GM21515 (cell line): ENCODE data around the gene BCKDK.
A peak's percentile ranks its signal among the peaks of the same experiment; 100 is the strongest.
"Not testable (repeated sequence)": the region's sequence is repeated elsewhere in the genome, so short reads cannot be mapped to it uniquely, and the experiment has no call there.

Source experiments
- ATAC-seq: cut with Tn5 transposase; IDR thresholded peaks from one replicate; pipeline ENCODE4 v1.9.1; 2021; ENCODE audit not compliant: unreplicated experiment

The BCKDK gene

DNA sequence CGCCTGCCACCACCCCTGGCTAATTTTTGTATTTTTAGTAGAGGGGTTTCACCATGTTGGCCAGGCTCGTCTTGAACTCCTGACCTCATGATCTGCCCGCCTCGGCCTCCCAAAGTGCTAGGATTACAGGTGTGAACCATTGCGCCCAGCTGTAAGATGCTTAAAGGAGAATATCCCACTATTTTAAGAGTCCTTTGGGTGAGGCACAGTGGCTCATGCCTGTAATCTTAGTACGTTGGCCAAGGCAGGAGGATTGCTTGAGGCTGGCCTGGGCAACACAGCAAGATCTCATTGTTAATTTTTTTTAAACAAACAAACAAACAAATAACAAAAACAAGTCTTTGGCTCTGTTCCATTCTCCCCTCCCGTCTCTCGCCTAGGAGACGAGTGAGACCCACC is 32.9 kb downstream of the BCKDK start:
- not testable (repeated sequence) for ATAC-seq

DNA sequence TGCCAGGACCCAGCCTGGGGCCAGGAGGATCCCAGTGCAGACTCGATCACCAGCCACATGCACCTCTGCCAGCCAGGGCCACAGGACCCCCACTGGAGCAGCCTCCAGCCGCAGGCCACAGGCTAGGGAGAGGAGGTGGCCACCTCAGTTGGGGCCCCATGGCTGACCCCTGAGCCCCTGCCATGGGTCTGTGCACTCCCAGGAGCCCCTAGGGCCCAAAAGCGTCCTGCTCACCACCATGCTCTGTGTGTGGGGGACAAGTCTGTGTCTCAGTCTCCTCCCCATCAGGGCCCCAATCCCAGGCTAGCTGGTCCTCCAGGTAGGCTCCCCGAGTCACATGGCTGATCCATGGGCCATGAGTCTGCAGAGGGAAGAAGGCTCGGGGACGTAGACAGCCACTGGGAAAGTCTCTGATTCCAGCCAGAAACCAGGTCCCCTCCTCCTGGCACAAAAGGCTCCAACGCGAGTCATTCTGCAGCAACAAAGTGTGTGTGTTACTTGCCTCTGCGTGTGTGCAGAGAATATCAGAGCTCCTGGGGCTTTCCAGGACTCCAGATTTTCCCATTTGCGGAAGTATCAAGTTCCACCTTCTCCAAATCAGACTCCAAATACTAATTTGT is 33.4 kb downstream of the BCKDK start:
- no peak for ATAC-seq

DNA sequence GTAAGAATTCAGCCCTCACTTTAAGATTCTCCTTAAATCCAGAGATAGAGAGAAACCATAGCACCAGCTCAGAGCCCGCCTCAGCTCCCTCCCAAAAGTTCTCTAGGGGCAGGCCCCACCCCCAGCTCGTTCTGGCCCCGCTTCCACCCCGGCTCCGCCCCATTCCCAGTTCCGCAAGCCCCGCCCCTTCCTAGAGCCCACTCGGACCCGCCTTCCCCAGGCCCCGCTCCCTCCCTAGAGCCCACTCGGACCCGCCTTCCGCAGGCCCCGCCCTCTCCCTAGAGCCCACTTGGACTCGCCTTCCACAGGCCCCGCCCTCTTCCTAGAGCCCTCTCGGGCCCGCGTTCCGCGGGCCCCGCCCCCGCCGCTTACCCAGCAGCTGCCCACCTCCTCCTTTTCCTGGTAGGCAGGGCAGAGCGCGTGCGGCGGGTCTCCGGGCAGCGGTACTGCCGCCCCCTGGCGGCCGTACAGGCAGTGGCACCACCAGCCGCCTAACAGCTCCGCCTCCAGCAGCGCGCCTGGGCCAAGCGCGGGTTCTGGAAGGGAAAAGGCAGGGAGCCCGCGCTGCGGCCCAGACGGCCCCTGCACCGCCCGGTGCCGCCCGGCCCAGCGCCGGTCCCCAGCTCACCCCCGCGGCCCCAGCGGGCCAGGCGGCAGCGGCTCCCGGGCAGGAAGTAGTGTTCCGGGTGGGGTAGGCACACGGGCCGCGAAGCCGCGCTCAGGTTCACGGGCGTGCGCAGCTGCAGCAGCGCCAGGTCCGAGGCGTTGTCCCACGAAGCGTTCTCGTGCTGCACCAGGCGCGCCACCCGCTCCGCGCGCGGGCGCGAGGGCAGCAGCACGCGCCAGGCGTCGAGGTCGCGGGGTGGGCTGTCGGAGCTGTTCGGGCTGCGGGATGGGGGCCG is 34.2 kb downstream of the BCKDK start:
- peak; percentile 78 for ATAC-seq

- no peak for ATAC-seq
Observed at GRCh38 chr16:31143011-31143693, 35.0 kb downstream of the BCKDK start.

GRCh38 chr16:31143694-31144148 is 35.5 kb downstream of the BCKDK start:
- no peak for ATAC-seq

- ATAC-seq, result not testable (repeated sequence)
Observed at GRCh38 chr16:31144418-31144817, 36.2 kb downstream of the BCKDK start.

DNA sequence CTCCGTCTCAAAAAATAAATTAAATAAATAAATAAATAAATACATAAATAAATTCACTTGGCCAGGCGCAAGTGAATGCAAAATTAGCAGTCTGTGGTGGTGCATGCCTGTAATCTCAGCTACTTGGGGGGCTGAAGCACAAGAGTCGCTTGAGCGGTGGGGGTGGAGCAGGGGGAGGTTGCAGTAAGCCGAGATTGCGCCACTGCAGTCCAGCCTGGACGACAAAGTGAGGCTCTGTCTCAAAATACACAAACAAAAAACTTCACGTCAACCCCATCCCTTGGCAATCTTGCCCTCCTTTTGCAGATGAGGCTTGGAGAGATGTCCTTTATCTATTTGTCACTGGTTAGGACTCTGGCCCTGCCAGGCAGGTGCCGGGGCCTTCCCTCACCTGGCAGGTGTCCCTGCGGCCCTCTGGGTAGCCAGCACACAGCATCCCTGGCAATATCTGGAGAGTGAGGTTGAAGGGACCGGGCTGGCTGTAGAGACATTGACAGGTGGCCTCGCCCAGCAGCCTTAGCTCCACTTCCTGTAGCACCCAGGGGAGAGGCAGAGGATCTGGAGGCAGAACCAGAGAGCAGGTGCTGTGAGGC is 37.3 kb downstream of the BCKDK start:
- no peak for ATAC-seq

- ATAC-seq, result no peak
Observed at GRCh38 chr16:31147574-31147973, 39.4 kb downstream of the BCKDK start.

GRCh38 chr16:31148281-31148728 is 40.1 kb downstream of the BCKDK start:
- no peak for ATAC-seq

GRCh38 chr16:31148896-31149295 is 40.7 kb downstream of the BCKDK start:
- no peak for ATAC-seq

- ATAC-seq, result no peak
Observed at GRCh38 chr16:31149332-31149731, 41.1 kb downstream of the BCKDK start.

DNA sequence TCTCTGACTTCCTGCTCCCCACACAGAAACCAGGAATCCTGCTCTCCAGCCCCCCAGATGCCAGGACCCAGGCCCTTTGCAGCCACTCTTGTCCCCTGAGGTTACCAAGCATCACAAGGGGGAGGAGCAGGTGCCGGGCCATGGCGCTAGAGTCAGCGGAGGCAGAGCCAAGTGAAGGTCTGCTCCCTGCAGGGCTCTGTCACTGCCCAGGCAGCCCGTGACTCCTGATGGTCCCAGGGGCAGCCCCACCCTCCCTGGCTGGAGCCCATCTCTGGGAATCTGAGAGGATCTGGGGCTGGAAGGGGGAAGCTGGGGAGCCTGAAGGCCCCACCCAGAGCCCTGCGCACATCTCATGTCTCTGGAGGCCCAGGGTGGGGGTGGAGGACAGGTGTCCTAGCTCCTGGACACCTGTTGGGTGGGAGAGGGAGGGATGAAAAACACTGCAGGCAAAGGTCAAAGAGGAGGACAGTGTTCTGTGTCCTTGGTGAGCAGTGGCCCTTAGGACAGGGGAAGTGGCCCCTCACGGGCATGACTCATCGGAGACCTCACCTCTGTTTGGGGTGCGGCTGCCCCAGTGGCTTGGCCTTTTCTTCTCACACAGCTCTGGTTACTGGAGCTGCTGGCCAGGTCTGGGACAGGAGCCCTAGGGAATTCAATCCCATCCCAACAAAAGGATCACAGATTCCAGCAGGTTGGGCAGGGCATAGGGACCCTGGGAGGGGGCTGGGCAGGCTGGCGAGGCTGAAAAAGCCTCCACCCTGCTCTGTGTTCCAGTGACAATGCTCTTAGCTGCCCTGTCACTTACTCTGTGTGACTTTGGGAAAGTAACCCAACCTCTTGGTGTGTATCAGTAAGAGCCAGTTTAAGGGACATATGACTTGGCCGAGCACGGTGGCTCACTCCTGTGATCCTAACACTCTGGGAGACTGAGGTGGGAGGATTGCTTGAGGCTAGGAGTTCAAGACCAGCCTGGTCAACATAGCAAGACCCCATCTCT is 42.0 kb downstream of the BCKDK start, which contains the start of gene PRSS36:
Gene PRSS36 (minus strand): TSS at position 173 of the 997 bp plus-strand sequence. CDS start 31 bp downstream, at position 142.
- ATAC-seq, result no peak

- ATAC-seq, result not testable (repeated sequence)
Observed at GRCh38 chr16:31150976-31151375, 42.8 kb downstream of the BCKDK start.

- no peak for ATAC-seq
Observed at GRCh38 chr16:31157136-31157535, 49.0 kb downstream of the BCKDK start.
